Chondrocyte (in vitro differentiated cells): Measurements from ENCODE around the gene DNMT3A. TPM values are rescaled to one million over a fixed set of nuclear protein-coding genes. Genes with fewer than 3 reads are reported as not detected.
A peak's percentile ranks its signal among the peaks of the same experiment; 100 is the strongest.

ENCODE experiments used
- DNase-seq: peaks from one replicate; pipeline ENCODE4 v3.0.0; 2021; ENCODE audit warnings: mixed read lengths, low spot score
- H3K27ac Mint-ChIP-seq: one replicate; pipeline ENCODE4 v1.8.0; 2021; ENCODE audit warnings: mild to moderate bottlenecking, moderate library complexity, mixed read lengths; ENCODE audit not compliant: unreplicated experiment
- H3K27me3 Mint-ChIP-seq: 2 replicates; pipeline ENCODE4 v1.8.0; 2021; ENCODE audit warnings: low read depth, mixed read lengths
- H3K36me3 Mint-ChIP-seq: 2 replicates; pipeline ENCODE4 v1.8.0; 2021; ENCODE audit warnings: low read depth, mixed read lengths
- H3K4me1 Mint-ChIP-seq: 2 replicates; pipeline ENCODE4 v1.8.0; 2021; ENCODE audit warnings: low read depth, mild to moderate bottlenecking, mixed read lengths
- H3K4me3 Mint-ChIP-seq: one replicate; pipeline ENCODE4 v1.8.0; 2021; ENCODE audit warnings: mild to moderate bottlenecking, moderate library complexity, mixed read lengths; ENCODE audit not compliant: unreplicated experiment
- H3K9me3 Mint-ChIP-seq: 2 replicates; pipeline ENCODE4 v1.8.0; 2021; ENCODE audit warnings: low read depth, mixed read lengths
- CTCF ChIP-seq: fragments of 200-600 bp; sonication (generic); IDR thresholded peaks from 2 replicates; pipeline ENCODE4 v1.5.0; 2021; ENCODE audit warnings: antibody characterized with exemption, mild to moderate bottlenecking, moderate library complexity
- total RNA-seq: library from RNA; stranded (reverse); gene quantifications from 3 replicates; pipeline ENCODE4 v1.2.1, GENCODE V29; 2021

DNMT3A gene
- total RNA-seq, 1 donor from 2014 or later: 43.9 TPM

DNA sequence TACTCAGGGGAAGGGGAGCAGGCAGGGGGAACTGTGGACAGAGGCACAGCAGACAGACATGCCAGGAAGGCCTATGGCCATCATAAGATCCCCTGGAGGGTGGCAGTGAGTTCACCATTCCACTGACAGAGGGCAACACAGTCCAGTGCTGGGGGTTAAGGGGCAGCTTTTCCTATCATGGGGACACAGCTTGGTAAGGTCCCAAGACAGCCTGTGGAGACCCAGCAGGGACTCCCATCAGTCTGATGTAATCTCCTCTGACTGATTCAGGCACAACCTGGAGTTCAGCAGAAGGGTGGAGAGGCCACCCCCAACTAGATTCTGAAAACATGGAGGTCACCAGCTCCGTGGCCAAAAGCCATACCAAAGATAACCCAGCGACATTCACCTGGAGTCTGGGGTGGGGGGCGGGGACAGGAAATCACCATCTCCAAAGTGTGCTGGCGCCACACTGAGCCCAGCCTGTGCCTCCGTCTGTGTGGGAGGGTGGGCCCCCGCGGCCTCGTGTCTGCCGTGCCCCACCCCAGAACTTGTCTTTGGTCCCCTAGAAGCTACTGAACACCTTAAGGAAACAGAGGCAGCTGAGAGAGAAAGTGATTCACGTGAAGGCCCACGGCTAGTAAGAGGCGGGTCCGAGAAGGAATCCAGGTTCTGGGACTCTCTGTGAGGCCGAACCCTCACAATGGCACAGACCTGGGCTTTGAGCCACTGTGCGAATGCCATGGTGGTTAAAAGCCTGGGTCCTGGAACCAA, 28.6 kb downstream of the DNMT3A start:
- no peaks in the 10 kb centered on the region for H3K27me3 Mint-ChIP-seq
- H3K27ac Mint-ChIP-seq: no peak overlapping the region
- no peak for TF ChIP-seq CTCF

GRCh38 chr2:25311865-25312575, 29.7 kb downstream of the DNMT3A start:
- Mint-ChIP-seq H3K36me3 (peaks cover 4% of the 10 kb centered on the region), H3K4me1 (peaks cover 8% of the 10 kb centered on the region), H3K4me3 (no peak overlapping the region), H3K27me3 (no peaks in the 10 kb centered on the region), H3K27ac (no peak overlapping the region), H3K9me3 (no peaks in the 10 kb centered on the region)
- TF ChIP-seq CTCF: no peak
- DNase-seq: no peak

More for the DNA sequence above, 28.6 kb downstream of the DNMT3A start:
- Mint-ChIP-seq H3K4me1 (peaks cover 8% of the 10 kb centered on the region), H3K4me3 (no peak overlapping the region), H3K36me3 (peaks cover 3% of the 10 kb centered on the region), H3K9me3 (no peaks in the 10 kb centered on the region)
- no peak for DNase-seq

GRCh38 chr2:25310965-25311864, 30.5 kb downstream of the DNMT3A start:
- Mint-ChIP-seq H3K4me3 (no peak overlapping the region), H3K4me1 (peaks cover 12% of the 10 kb centered on the region), H3K9me3 (no peaks in the 10 kb centered on the region), H3K27me3 (no peaks in the 10 kb centered on the region), H3K36me3 (peaks cover 2% of the 10 kb centered on the region), H3K27ac (no peak overlapping the region)
- TF ChIP-seq CTCF: no peak
- no peak for DNase-seq

DNA sequence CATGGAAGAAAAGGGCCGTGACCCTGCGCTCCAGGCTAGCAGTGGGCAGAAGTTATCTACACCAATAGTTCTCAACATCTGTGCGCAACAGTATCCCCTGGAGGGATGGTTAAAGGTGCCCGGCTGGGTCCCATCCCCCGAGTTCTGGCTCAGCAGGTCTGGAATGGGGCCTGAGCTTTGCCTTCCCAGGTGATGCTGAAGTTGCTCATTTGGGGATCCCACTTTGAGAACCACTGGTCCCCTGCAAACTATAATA, 31.1 kb downstream of the DNMT3A start:
- Mint-ChIP-seq H3K4me3 (no peak overlapping the region), H3K36me3 (peaks cover 2% of the 10 kb centered on the region), H3K4me1 (peaks cover 18% of the 10 kb centered on the region), H3K27ac (no peak overlapping the region), H3K27me3 (no peaks in the 10 kb centered on the region), H3K9me3 (no peaks in the 10 kb centered on the region)
- DNase-seq: no peak
- no peak for TF ChIP-seq CTCF

- no peaks in the 10 kb centered on the region for H3K27me3 Mint-ChIP-seq
- H3K4me3 Mint-ChIP-seq: no peak overlapping the region
- H3K27ac Mint-ChIP-seq: no peak overlapping the region
- no peaks in the 10 kb centered on the region for H3K9me3 Mint-ChIP-seq
- TF ChIP-seq CTCF: peak; percentile 74
- DNase-seq: no peak
- H3K4me1 Mint-ChIP-seq: peaks cover 16% of the 10 kb centered on the region
- peaks cover 2% of the 10 kb centered on the region for H3K36me3 Mint-ChIP-seq
Measured at GRCh38 chr2:25309402-25309801, 32.3 kb downstream of the DNMT3A start.
